Epithelial cell of esophagus (primary cell): ENCODE results near the gene STPG4.

ENCODE experiments used
- DNase-seq: peaks from one replicate; pipeline ENCODE4 v3.0.0; 2010; ENCODE audit warnings: low read depth
- H3K4me3 ChIP-seq: 2 replicates; pipeline ENCODE4 v1.5.1; 2011; ENCODE audit warnings: mild to moderate bottlenecking, low read length, control low read depth
- CTCF ChIP-seq: IDR thresholded peaks from 2 replicates; pipeline ENCODE4 v1.5.1; 2011; ENCODE audit warnings: low read depth, mild to moderate bottlenecking, low read length, control low read depth, inconsistent platforms; ENCODE audit not compliant: insufficient read depth; ENCODE audit errors: missing control alignments

STPG4 gene

DNA sequence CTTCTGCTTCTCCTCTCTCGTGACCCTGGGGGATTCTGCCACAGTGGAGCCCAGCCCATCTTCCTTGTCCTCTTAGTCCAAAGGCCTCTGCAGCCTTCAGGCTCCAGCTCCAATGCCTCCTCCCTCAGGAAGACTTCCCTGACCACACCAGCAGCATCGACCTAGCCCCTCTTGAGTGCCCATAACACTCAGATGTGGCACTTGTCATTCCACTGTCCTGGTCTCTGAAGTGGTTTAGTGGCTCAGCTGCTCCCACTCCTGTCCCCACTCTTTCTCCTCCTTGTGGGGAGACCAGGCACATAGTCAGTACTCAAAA is 97.5 kb downstream of the STPG4 start:
- TF ChIP-seq CTCF: no peak
- DNase-seq: no peak
- H3K4me3 ChIP-seq: no peak overlapping the region

DNA sequence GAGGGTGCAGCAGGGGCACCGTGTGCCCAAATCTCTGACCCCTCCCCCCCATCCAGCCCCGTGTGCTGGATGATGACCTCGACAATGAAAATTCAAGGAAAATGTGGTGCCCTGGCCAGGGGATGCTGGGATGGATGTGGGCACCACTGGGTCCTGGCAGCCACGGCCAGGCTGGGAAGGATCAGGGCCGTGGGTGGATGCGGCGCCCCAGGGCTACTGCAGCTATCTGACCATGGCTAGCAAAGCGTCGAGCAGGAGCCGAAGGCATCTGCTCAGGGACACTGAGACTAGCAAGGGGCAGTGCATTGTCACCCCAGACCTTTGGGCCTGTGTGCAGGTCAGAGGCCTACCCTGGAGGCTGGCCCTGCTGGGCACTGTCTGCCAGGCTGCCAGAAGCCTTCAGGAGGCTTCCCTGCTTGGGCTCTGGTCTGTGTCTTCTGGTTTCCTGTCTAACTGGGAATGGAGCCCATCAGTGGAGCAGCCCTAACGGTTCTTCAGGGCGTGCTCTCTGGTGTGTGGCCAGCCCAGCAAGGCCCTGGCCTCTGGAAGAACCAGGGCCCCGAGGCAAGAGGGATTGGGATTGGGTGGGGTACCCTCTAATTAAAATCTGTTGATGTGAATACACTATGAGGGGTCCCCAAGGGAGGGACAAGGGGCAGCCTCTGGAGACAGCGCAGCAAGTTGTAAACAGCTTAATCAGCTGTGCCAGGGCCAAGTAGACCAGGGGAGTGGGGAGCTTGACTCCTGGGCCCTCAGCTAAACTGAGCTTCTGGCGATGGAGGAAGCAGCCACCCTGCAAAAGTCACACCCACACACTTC is 98.0 kb downstream of the STPG4 start:
- no peak for DNase-seq
- no peak for TF ChIP-seq CTCF
- no peak overlapping the region for H3K4me3 ChIP-seq

- no peak for TF ChIP-seq CTCF
- H3K4me3 ChIP-seq: no peak overlapping the region
- no peak for DNase-seq
These were observed 98.7 kb downstream of the STPG4 start for GRCh38 chr2:47056374-47056773.

DNA sequence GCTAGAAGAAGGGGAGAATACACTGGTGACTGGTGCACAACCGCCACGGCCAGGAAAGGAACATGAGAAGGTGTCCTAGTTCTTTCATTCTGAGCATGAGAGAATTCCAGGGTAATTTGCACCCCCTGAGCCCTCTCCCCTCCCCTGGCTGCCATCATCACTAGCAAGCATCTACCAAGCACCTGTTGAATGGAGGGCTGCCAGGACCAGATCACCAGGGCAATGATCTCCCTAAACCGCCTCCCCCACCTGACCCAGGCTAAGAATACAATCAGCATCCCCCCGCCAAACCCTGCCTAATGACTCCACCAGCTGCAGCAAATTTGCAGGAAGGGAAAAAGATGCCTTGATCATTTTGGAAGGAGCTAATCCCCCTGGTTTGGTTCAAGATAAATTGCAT is 100.2 kb downstream of the STPG4 start:
- no peak overlapping the region for H3K4me3 ChIP-seq
- no peak for DNase-seq
- no peak for TF ChIP-seq CTCF

DNA sequence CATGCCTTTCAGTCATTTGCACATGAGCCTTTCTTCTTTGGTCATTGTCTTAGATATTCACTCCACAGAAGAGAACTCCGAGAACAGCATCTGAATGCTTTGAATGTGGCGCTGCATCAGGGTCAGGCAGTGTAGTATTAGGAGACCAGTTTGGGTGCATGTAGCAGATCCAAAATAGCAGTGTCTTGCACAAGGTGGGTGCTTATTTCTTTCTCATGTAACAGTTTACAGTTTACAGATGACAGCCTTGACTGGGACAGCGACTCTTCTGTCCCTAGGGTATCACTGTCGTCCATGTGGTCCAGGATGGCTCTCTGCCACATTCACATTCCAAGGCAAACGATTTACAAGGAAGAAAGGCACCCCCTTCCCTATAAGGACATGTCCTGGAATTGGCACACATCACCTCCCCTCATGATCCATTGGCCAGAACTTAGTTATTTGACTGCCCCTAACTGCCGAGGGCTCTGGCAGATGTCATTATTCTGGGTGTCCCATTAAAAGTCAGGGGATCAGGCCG is 101.0 kb downstream of the STPG4 start:
- no peak for TF ChIP-seq CTCF
- H3K4me3 ChIP-seq: no peak overlapping the region
- no peak for DNase-seq

DNA sequence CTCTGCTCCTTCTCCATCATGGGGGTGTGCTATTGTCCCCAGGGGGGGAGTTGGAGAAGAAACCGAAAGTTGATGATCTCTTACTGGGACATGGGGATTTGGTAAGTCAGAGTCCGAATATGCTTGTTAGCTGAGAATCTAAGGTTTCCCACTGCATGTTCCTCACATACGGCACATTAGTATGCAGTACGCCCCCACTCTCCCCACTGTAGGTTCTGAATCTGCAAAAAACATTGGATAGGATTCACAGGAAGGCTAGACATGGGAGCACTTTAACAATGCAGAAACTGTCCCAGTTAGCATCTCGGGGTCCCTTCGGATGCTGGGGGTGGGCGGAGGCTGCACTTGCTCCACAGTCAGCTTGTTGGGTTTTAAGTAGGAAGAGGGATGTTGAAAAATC is 102.3 kb downstream of the STPG4 start:
- no peak for TF ChIP-seq CTCF
- H3K4me3 ChIP-seq: no peak overlapping the region
- no peak for DNase-seq

- TF ChIP-seq CTCF: no peak
- DNase-seq: no peak
These were observed 103.5 kb downstream of the STPG4 start for GRCh38 chr2:47051562-47051961.

More at GRCh38 chr2:47051562-47051961, 103.5 kb downstream of the STPG4 start:
- no peak overlapping the region for H3K4me3 ChIP-seq
